GM18519 (cell line): ENCODE data around the gene MEF2D.

ENCODE experiments used
- ATAC-seq: cut with Tn5 transposase; IDR thresholded peaks from one replicate; pipeline ENCODE4 v1.9.1; 2021; ENCODE audit warnings: mild to moderate bottlenecking, moderate library complexity; ENCODE audit not compliant: unreplicated experiment, low FRiP score

MEF2D gene

GRCh38 chr1:156431769-156432668 is 68.6 kb downstream of the MEF2D start:
- ATAC-seq: no peak

DNA sequence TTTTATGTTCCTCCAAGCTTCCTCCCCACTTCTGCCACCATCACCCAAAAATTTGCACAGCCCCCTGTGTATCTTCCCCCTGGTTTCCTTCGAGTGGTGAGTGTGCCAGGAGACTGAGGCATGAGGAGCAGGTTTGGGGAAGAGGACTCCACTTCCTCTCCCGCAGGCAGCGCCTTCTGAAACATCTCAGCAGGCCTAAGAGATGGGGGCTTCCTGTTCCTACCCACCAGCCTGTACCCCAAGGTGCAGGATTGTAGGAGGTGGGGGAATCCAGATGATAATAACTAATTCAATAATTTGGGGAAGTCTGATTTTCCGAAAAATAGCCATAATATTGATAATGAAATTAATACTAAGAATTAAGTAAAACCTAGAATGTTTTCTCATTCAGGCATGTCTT is 69.2 kb downstream of the MEF2D start:
- no peak for ATAC-seq

DNA sequence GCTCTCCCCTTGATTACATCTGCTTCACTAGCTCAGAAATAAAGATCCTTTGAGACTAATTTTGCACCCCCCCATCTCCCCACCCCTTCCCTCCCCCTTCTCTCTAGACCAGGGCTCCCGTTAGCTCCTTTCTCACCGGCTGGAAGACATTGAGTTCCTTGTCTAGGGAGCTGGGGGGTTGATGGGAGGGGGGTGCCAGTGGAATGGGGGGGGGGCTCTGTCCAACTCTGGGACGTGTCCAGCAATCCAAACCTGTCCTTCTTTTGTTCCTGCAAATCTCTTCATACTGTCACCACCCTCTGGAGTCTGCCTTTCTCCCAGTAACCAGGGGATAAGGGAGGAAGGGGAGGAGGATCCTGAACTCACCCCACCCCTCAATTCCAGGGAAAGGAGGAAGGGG is 69.7 kb downstream of the MEF2D start:
- no peak for ATAC-seq

GRCh38 chr1:156430303-156430702 is 70.3 kb downstream of the MEF2D start:
- no peak for ATAC-seq

DNA sequence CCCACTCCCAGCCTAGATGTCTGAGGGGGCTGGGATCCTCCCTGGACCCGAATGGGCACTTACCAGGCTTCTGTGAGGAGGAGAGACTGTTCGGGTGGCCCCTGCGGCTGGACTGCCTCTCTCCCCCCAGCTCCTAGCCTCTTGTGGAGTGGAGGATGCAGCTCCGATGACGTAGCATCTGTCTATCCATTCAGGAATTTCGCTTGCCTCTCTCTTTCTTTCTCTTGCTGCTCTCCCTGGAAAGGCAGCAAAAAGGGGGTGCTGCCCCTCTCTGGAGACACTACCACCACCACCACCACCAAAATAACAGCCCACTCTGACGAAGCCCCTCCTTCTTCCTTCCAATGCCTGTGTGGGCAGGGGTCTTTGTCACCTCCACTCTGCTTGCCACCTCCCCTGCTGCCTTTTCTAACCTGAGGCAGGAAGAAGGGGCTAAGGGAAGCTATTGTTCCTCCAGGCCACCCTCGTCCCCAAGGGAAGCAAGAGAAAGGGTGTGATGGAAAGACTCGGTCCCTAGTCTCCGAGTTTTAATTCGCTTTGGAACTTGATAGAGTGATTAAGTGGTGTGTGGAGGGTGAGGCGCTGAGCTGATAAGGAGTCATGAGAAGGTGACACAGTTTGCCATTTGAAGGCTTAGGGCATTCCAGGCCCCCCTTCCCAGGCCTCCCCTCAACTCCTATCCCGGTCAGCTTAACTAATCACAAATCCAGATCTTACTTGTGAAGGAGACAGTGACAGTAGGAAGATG is 71.1 kb downstream of the MEF2D start:
- ATAC-seq: no peak

DNA sequence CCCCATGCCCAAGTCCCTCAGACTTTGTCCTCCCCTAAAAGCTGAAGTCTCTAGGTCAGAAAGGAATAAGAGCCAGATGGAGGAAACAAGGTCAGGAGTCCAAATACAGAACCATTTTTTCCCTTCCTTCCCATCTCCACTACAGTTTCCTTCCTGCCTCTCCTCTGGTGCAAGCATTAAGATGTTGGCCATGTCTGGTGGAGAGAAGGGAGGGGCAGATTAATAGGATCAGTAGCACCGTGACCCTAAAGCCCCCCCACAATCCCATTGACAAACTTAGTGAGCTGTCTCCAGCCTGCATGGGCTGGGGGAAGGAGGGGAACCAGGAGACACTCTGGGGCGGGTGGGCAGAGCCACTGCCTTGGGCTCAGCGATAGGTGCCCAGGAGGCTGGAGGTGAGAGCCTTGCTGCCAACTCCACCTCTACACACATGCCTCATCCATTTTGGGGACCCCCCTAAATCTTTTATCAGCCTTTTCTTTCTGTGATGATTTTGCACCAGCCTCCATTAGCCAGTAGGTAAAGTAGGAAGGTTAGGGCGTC is 71.8 kb downstream of the MEF2D start:
- ATAC-seq: no peak

GRCh38 chr1:156427957-156428356 is 72.6 kb downstream of the MEF2D start:
- ATAC-seq: no peak

DNA sequence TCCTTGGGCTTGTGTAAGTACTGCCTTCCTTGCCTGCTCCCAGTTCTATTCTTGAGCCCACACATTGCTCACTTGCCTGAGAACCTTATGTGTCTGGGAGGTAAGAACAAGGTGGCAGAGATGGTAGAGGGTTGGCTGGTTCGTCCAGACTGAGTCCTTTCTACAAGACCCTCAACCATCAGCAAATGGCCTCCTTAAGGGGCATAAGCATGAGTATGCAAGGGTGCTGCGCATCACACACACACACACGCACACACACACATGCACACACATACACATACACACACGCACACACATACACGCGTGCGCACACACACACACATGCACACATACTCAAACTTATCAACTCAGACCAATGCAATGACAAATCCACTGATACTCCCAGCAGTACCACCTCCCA is 74.6 kb downstream of the MEF2D start:
- no peak for ATAC-seq

- ATAC-seq: no peak
Observed at GRCh38 chr1:156424806-156425432, 75.7 kb downstream of the MEF2D start.

DNA sequence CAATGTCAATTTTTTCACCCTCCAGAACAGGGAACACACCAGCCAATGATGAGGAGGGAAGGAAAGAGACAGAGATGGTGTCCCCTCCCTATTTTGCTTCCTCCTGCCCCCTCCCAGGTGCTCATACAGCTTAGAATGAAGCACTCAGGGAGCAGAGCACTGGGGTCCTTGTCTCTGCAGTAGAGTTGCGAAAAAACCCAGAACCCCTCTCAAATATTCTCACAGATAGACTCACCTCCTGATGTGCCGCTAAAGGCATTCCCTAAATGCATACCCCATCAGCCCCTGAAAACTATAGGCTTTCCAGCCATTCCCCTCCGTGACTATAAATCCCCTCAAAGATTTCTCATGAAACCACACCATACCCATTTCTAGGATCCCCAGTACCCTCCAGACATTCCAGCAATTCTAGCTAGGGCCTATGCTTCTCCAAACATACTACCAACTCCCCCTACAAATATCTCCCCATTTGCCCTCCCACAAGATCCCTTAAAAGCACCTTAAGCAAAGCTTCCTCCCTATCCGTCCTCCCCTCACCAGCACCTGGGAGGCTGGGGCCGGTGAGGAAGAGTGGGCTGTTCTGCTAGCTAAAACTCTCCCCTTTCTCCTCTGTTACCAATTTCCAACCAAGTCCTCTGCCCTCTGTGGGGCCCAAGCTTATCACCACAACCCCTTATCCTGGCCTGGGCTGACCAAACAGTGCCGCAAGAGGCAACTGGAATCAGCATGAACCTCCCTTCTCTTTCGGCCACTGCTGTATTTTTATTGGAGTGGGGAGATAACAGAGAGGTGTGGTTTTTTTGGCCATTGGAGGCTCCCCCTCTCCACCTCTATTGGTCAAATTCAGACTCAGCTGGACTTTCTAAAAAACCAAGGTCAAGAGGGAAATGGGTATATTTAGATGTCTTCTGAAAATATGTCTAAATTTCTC is 76.9 kb downstream of the MEF2D start:
- no peak for ATAC-seq

DNA sequence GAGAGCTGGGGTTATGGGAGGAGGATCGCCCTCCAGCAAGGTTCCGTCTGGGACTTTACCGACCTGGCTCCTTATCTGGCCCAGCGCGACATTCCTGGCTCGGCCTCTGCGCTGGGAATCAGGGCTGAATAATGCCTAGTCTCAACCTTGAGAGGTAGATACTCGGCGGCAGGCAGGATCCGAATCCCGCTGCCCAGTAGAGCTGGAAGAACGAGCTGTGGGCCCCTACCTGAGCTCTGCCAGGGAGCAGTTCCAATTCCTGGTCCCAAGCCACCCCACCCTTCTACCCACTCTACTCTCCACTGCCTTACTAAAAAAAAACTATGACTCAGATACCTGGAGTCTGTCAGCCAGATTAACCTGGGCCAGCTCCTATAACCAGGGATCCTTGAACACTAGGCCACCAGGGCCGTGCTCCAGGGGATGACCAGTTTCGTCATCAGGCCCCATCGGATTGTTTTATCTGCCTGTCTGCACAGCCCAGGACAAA is 77.9 kb downstream of the MEF2D start:
- ATAC-seq: no peak

DNA sequence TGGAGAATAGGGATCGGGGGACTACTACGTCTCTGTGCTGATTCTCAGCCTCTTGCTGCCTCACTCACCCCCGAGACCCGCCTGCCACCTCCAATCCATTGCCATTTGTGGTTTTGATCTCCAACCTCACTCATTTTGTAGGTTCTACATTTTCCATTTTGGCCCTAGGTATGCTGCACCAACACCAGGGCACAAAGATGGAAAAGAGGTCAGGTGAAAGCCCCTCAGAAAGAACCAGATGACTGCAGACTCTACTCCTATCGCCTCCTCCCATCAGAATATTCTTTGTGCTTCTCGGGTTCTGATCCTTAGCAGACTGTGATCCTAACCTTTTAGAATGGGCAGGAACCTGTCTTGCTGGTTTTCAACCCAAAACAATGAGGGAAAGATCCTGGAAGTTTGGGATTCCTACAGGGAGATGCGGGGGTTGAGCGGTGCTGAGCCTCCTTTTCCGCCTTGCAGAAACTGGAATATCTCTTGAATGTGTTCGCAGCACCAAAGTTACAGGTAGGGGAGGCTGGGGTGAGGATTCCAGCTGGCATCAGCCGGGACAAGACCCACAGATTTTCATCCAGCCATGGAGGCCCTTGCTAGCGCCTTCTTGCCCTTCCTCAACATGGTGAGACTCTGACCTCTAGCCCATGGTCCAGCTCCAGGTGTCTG is 78.5 kb downstream of the MEF2D start:
- ATAC-seq: no peak

- ATAC-seq: no peak
Observed at GRCh38 chr1:156421062-156421938, 79.3 kb downstream of the MEF2D start.

GRCh38 chr1:156420205-156421061 is 80.1 kb downstream of the MEF2D start:
- no peak for ATAC-seq

DNA sequence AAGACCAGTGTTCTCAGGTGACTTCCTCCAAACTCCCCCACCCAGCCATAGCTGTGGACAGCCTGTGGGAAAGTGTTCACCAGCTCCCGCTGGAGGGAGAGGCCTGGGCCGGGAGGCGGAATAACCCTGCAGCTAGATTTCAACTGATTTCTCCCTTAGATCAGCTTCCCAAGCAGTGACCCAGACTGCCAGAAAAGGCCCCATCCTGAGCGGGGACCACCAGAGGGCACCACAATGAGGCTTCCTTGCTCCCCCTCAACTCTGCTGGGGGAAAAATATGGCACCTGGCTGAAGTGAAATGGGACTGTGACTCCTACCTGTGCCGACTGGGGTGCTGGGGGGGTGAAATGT is 80.7 kb downstream of the MEF2D start:
- no peak for ATAC-seq

DNA sequence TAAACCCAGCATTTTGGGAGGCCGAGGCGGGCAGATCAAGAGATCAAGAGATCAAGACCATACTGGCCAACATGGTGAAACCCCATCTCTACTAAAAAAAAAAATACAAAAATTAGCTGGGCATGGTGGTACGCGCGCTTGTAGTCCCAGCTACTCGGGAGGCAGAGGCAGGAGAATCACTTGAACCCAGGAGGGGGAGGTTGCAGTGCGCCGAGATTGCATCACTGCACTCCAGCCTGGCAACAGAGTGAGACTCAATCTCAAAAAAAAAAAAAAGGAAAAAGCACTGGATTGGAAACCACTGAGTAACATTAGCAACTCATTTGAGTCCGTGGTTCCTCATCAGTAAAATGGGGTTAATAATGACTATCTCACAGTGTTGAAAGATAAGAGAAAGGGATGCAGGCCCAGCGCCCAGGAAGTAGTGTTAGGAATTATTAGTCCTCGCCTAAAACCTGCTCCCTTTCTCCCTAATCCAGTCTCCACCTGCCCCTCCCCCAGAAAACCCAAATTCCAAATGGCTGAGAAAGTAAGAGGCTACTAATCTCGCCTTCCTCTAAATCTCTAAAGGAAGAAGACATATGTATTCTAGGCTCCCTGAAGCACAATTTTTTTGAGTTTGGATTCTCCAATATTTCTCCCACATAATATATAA is 82.0 kb downstream of the MEF2D start:
- ATAC-seq: no peak

GRCh38 chr1:156417401-156418020 is 83.1 kb downstream of the MEF2D start:
- no peak for ATAC-seq
